GM18873 (cell line): ENCODE measurements around the gene FAIM.
"Not testable (repeated sequence)": the region's sequence is repeated elsewhere in the genome, so short reads cannot be mapped to it uniquely, and the experiment has no call there.

Experiments
- ATAC-seq: cut with Tn5 transposase; IDR thresholded peaks from one replicate; pipeline ENCODE4 v1.9.1; 2021; ENCODE audit warnings: mild to moderate bottlenecking, moderate library complexity, moderate number of reproducible peaks; ENCODE audit not compliant: unreplicated experiment, low FRiP score

FAIM gene

DNA sequence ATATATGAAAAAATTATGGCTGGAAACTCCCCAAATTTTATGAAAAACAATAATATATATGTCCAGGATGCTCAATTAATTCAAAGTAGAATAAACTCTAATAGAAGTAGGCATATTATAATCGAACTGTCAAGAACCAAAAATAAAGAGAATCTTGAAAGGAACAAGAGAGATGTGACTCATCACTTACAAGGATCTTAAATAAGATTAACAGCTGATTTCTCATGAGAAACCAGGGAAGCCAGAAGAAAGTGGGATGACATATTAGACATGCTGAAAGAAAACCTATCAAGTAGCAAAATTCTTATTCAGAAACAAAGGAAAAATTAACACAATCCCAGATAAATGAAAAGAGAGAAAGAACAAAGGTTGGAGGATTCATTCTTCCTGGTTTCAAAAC is 66.8 kb downstream of the FAIM start:
- no peak for ATAC-seq

DNA sequence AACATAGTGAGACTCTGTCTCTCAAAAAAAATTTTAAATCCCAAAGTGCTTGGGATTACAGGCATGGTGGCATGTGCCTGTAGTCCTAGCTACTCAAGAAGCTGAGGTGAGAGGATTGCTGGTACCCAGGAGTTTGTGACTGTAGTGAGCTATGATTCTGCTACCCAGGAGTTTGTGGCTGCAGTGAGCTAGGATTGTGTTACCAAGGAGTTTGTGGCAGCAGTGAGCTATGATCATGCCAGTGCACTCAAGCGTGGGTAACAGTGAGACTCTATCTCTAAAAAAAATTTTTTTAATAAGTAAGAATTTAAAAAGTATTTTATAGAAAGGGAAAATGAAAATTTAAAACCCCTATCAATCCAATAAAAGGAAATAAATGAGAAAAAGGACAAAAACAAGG is 69.5 kb downstream of the FAIM start:
- no peak for ATAC-seq

DNA sequence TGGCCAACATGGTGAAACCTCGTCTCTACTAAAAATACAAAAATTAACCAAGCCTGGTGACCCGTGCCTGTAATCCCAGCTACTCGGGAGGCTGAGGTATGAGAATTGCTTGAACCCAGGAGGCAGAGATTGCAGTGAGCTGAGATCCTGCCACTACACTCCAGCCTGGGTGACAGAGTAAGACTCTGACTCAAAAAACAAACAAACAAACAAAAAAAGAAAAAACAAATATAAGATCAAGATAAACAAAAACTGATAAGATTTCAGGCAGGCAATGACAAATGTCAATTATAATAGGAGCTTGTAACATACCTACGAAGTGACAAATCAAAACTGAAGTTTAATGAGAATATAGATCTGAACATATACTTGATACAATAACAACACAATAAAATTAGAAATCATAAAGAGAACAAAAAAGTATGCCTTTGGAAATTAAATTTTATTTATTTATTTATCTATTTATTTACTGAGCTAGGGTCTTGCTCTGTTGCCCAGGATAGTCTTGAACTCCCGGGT is 70.4 kb downstream of the FAIM start:
- no peak for ATAC-seq

DNA sequence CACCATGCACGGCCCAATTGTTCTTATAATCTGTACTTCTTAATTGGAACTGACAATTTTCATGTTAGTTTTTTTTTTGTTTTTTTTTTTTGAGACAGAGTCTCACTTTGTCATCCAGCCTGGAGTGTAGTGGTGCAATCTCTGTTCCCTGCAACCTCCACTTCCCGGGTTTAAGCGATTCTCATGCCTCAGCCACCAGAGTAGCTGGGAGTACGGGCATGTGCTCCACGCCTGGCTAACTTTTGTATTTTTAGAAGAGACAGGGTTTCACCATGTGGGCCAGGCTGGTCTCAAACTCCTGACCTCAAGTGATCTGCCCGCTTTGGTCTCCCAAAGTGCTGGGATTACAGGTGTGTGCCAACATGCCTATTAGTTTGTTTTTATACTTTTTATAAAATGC is 72.4 kb downstream of the FAIM start:
- ATAC-seq = not testable (repeated sequence)

DNA sequence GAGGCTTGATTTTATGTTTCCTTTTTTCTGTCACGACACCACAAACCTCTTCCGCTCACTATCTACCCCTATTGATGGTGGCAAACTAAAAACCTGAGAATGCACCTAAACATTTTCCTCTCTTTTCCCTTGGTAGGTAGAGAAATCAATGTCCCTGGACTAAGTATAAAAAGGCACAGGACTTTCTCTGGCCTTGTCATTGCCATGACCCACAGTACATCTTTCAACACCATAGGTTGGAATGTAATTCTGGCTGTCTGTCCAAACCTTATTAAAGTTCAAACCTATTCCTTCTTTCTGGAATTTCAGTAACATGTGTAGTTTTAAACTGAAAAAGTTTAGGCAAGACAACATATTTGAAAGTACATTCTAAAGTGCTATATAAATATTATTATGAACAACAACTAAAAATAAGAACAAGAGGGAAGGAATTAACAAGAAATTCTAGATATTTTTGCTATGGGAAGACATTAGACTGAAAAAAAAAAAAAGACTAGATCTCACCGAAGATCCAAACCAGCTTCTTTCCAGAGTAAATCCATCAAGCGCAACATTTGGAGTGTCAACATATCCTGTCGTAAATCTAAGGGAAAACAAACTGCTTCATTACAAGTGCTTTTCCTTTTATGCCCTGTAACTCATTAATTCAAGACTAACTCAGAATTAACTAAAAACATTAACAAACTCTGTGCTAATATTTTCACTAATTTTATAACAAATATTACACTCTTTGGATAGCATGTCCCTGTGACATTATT is 73.1 kb downstream of the FAIM start:
- ATAC-seq = no peak

DNA sequence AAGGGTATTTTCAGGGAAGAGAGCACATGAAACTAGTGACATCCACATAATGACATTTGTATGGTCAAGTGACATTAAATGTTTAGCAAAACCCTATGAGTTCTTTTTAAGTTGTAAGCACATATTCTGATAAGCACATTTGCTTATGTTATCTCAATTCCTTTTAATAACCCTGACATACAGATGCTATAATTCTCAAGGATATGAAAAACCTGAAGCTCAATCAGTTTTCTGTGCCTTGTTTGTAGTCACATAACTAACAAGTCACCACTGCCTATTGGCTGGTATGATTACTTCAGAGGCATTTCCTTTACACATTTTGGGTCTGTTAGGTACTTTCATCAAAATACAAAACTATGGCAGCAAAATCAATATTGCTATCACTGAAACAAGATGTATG is 74.1 kb downstream of the FAIM start:
- ATAC-seq = no peak
